Measurements from ENCODE around the gene MALT1.

MALT1 gene

DNA sequence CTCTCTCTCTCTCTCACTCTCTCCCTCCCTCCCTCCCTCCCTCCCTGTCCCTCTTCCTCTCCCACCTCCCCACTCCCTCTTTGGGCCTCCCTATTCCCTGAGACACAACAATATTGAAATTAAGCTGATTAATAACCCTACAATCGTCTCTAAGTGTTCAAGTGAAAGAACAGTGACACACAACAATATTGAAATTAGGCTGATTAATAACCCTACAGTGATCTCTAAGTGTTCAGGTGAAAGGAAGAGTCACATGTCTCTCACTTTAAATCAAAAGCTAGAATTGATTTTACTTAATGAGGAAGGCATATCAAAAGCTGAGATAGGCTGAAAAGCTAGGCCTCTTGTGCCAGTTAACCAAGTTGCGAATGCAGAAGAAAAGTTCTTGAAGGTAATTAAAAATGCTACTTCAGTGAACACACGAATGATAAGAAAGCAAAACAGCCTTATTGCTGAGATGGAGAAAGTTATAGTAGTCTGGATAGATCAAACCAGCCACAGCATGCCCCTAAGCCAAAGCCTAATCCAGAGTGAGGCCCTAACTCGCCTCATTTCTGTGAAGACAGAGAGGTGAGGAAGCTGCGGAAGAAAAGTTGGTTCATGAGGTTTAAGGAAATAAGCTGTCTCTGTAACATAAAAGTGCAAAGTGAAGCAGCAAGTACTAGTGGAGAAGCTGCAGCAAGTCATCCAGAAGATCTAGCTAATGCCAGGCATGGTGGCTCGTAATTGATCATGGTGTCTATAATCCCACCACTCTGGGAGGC, 21.3 kb downstream of the MALT1 start:
- no peak for DNase-seq

DNA sequence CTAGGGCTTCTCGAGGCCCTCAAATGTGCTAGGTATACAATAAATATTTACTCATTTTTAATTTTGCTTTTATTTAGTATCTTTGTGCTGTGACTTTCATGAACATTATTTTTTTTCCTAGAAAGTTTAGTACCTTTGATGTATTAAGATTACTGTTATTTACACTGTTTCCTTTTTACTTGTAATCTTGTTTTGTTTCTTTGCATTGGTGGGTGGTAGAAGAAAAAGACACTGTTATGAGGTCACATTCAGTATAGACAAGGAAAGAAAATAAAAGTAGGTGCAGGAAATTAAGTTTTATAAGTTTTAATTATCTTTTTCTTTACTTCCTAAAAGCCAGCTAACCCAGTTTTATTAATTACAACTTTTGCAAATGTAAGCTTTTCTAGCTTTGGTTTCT, 23.0 kb downstream of the MALT1 start:
- DNase-seq, result no peak

DNA sequence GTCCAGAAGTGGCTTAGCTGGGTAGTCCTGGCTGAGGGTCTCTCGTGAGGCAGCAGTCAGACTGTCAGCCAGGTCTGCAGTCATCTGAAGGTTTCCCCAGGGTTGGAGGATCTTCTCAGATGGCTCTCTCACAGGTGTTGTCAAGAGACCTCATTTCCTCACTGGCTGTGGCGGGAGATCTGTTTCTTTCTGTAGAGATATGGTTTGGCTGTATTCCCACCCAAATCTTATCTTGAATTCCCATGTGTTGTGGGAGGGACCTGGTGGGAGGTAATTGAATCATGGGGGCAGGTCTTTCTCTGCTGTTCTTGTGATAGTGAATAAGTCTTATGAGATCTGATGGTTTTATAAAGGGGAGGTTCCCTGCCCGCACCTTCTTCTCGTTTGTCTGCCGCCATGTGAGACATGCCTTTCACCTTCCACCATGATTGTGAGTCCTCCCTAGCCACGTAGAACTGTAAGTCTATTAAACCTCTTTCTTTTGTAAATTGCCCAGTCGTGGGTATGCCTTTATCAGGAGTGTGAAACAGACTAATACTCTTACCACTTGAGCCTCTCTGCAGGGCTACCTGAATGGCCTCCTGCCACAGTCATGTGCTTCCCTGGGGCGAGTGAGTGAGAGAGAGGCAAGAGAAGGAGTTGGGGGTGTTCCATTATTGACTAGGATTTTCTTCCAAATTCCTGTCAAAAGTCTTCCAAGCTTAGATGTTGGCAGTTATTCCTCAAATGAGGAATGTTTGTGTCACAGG, 23.6 kb downstream of the MALT1 start:
- no peak for DNase-seq

DNA sequence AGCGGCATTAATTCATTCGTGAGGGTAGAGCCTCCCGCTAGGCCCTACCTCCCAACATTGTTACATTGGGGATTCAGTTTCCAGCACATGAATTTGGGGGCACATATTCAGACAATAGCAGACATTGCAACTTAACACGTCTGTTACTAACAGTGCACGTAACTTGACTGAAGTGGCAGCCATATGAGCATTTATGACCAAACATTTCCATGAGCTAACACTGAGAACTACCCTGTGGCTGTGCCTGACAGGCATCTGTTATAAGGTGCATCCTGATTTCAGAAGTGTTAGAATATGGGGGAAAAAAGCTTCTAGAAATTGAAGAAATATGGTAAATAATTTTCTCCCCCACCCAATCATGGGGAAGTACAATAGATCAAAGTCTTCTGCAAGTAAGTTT, 24.5 kb downstream of the MALT1 start:
- DNase-seq, result no peak

DNA sequence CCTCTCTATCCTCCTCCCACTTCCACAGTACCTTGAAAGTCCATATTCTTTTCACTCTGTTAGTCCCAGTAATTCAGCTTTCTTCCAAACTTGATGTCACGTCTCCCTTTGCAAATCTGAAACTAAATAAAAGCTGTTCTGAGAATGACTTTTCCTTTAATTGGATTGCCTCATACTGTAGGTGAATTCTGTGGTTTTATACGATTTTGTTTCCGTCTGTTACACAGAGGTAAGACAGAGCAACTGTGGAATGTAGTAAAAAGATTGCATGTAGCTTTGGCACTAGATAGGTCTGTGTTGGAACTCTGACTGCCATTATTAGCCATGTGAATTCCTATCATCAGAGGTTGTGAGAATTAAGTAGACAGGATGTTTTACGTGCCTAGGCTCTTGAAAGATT, 25.9 kb downstream of the MALT1 start:
- no peak for DNase-seq

DNA sequence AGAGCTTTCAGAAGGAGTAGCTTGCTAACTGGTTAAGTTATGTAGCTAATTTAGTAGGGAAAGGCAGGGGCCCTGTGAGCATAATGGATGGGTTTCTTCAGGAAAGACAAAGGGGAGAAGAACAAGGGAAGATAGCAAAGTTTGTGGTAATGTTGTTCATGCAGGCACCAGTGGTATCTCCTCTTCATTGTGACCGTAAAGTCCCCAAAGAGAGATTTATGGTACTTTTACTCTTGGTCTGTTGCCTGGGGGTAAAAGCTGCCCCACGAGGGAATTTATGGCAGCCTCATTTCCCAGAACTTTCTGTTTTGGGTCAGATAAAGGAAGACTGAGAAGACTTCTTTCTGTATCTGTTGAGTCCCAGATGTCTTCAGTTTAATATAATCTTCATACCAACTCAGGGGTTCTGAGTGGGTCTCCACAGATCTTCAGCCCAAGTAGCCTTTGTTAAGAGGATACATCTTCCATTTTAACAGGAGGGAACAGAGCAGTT, 27.5 kb downstream of the MALT1 start:
- DNase-seq, result no peak

DNA sequence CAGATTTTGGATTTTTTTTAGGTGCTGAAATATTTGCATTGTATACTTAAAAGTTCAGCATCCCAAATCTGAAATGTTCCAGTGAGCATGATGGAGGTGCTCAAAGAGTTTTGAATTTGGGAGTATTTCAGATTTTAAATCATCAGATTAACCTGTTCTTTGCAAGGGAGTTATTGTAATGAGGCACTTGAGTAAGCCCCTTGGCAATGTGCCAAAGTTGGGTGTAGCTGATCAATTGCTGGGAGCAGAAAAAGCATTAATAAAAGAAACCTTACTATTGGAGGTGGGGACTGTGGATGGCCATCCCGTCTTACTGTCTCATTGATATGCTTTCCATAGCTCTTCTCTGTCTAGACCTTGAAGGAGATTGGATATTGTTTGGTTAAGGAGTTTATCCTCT, 28.3 kb downstream of the MALT1 start:
- peak in 1 of 2 experiments; percentile 2 for DNase-seq

DNA sequence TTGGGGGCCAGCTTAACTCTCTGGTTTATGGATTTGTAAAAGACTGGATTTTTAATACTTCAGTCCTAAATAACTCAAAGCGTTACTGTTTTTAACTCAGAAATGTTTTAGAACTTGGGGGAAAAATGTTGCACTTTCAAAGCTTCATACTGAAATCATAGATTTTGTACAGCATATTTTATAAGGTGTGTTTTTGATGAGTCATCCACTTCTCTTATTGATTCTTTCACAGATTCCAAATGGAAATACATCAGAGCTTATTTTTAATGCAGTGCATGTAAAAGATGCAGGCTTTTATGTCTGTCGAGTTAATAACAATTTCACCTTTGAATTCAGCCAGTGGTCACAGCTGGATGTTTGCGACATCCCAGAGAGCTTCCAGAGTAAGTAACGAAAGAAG, 28.9 kb downstream of the MALT1 start:
- DNase-seq, result no peak

DNA sequence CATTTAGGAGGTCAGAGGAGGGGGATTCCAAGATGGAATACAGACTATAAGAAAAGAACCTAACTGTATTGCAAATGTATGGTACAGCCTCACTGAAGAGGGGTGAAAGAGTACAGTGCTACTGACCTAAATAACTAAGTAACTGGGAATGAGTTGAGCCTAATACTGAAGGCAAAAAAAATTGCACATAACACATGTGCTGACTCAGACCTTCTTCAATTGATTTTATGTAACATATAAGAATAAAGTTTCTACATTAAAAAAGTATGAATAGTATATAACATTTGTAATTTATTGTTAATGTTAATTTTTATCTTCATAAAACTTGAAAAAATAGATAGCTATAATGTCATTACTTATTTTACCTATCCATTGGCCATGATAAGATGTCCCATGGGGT, 41.7 kb downstream of the MALT1 start:
- no peak for DNase-seq

DNA sequence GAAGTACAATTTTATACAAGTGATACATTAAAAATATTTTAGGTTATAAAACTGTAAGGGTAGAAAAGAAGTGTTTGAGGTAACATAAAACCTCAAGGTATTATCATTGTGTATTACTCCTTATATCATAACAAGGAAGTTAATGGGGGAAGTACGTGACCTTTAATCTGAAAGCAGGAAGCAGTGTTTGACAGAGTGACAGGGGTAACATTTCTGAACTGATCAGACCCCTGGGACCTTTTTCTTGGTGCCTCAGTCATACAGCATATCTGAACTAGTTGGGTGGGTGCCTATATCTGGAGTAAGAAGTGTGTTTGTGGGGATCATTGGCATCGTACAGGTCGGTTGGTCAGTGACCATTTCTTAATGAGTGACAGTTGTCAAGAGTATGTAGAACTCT, 43.0 kb downstream of the MALT1 start:
- DNase-seq, result no peak

DNA sequence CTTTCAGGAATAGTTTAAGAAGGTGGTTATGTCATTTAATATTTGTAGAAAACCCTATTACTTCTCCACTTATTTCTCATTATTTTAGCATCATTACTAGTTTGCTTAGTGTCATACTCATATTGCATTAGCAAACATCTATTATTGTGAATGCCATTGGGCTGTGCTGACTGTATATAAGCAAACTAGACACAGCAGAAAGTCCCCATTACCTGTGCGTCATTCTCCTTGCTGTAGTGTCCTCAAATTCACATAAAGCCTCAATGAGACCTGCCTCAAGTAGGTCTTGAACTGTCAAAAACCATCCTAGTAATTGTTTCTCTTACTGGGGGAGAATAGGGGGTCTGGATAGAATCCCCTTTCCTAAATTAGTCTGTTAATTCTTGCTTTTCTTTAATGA, 43.6 kb downstream of the MALT1 start:
- DNase-seq, result no peak

DNA sequence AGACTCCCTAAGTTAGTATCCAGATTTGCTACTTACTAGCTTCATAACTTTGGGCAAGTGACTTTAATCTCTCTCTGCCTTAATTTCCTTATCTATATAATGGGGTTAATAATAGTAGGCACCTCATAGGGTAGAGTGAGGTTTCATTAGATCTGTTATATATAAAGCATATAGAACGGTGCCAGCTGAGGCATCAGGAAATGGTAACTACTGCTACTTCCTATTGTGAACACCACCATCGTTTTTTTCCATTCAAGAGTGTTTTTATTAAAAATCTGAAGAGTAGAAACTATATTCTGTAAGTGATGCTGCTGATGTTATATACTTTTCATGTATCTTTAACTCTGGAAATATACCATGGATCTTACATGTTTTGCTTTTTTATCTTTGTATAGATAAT, 44.3 kb downstream of the MALT1 start:
- DNase-seq, result no peak

DNA sequence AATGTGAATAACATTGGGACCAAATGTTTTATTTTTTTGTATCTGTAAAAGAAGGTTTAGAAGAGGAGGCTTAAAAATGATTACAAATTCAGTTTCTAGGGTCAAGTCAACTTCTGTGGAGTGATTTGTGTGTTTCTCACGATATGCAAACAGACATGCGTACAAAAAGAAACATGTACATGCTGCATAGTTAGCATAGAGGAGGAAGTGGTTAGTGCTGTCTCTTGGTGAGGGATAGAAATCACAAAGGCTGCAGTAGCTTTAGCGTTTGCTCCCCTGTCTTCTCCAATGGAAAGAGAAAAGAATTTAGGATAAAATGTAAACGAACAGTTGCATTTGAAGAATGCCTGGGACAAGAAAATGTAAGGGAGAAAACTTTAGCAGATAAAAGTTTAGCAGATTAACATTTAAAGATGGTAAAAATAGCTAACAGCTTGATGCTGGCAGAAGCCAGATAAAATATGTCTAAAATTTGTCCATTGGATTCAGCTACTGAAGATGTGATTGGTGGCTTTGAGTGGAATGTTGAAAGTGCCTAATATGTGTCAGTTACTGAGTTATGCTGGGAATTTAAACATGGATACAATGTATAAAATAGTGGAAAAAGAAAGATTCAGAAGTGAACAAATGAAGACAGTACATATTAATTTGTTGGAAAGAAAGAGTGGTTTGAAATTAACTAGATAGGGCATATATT, 44.9 kb downstream of the MALT1 start:
- DNase-seq, result no peak

DNA sequence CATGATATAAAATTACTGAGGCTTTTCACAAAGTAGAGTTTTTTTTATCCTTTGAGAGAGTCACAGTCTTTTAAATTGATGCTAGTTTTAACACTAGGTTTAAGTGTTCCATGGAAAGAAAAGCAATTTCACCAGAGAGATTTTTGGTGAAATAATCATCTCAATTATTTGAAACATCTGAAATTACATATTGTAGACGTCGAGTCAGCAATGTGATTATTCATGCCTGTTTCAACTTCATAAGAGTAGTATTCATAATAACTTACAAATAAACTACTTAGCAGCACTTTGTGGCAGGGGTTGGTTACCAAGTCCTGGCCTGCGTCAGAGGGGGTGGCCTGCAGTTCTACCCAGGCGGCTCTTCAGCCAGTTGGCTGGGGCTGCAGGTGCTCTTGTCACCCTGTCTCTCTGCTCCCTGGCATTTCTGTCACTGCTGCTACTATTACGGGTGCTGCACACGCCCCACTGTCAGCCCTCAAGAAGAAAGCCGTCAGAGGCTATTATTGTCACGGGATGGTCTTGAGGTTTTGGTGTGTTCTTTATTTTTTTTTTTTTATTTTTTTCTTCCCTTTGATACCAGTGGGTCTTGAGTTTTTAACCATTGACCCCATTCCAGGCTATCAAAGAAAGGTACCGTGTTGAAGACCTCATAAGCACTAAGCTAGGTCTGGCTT, 50.4 kb downstream of the MALT1 start:
- DNase-seq, result no peak

DNA sequence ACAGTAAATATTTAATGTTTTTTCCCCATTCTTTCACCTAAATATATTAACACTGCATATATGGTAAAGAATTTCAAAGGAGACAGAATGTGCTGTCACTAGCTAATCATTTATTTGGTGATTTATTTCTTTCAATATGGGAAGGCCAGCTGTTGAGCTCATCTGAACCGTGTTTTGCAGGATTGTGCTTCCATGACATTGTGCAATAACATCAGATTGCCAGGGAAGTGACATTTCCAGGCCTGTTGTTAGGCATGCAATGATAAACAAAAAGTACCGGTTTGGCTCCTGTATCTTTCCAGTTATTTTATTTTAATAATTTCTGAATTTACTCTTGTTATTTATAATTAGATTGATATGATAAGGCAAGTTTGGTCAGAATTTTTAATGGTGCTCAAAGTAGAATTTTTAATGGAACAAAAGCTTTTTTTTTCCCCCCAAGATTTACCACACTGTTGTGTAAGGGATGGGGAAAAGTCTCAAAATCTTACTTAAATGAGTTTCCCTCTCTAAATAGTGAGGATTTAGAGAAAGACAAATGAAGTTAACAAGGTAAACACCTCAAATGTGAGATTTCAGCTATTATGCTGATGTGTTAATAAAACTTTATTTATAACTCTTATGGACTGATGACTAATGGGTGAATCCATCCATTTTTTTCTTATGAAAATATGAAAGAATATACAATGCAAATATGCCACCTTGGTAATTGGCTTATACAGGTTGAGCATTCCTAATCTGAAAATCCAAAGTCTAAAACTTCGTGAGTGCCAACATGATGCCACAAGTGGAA, 52.7 kb downstream of the MALT1 start:
- DNase-seq, result peak in 1 of 2 experiments; percentile 5

DNA sequence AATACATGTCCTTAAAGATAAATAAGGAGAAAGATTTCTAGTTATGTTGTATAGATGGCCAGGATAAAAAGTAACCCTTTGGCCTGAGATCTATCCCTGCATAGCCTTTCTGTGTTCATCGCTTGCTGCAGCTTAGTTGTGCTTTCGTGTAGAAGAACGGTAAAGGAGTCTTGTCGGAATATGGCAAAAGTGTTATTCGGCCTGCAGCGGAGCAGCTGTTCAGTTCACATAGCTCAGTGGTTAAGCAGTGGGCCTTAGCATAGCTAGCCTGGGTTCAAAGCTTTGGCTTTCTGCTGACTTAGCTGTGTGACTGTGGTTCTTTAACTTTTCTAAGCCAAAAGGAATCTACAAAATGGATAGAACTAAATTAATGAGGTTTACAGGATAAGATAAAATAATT, 55.4 kb downstream of the MALT1 start:
- no peak for DNase-seq

DNA sequence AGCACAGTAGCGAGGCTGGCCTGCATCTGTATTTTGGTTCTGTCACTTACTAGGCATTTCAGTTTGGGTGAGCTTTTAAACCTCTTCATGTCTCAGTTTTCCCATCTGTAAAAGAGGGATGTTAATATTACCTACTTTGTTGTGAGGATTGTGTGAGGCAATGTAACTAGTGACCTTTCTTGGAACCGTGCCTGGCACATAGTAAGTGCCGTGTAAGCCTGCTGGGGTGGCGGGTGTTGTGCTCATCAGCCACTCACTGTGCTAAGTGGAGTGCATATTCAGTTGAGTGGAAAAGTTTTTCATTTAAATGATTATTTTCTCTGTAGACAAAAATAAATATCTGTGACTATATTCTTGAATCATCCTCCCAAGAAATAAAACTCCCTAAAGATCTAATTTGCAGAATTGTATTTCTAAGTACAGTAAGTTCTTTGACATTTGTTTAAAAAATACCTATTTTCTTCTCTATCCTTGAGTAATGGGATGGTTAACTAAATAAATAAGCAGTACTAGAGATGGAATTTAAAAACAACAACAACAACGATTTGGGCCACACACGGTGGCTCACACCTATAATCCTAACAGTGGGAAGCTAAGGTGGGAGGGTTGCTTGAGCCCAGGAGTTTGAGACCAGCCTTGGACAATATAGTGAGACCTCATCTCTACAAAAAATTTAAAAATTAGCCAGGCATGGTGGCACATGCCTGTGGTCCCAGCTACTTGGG, 56.7 kb downstream of the MALT1 start:
- peak in 1 of 2 experiments; percentile 42 for DNase-seq

DNA sequence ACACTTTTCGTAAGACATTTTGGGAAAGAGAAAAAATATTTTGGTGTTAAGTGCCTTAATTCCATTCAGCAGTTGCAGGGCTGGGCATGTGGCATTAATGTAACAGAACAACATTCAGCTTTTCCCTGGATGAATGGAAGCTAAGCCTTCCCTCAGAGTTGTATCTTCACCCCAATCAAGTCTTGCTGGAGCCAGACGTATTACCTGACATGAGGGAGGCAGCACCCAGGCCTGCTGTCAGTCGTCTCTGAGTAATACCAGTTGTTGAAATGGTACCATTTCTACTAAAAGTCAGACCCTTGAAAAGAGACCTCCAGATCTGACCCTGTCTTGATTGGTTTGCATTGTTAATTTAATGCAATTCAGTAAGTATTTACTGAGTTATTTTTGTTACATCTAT, 57.5 kb downstream of the MALT1 start:
- DNase-seq, result no peak

DNA sequence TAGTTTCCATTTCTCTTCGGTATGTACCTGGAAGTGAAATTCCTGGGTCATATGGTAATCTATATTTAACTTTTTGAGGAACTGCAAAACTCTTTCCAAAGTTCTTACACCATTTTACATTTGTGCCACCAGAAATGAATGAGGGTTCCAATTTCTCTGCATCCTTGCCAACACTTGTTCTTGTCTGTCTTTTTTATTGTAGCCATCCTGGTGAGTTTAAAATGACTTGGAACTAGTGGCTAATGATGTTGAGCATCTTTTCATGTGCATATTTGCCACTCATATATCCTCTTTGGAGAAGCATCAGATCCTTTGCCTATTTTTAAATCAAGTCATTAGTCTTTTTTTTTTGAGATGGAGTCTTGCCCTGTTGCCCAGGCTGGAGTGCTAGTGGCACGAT, 59.4 kb downstream of the MALT1 start:
- no peak for DNase-seq

DNA sequence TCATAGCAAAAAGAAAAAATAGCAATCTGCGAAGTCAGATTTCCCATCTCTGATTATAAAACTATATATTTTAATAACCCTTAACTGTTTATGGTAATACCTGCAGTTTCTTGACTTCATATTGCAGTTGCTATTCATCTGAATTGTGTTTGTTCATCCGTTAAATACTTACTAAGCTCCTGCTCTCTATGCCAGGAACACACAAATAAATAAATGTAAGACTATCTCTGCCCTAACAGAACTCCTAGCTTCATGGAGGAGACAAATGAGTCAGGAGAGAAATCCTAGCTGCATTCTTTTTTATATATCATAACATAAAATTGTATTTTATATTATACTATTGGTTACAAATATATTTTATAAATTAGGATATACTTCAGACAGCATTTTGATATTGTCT, 61.2 kb downstream of the MALT1 start:
- DNase-seq, result no peak

DNA sequence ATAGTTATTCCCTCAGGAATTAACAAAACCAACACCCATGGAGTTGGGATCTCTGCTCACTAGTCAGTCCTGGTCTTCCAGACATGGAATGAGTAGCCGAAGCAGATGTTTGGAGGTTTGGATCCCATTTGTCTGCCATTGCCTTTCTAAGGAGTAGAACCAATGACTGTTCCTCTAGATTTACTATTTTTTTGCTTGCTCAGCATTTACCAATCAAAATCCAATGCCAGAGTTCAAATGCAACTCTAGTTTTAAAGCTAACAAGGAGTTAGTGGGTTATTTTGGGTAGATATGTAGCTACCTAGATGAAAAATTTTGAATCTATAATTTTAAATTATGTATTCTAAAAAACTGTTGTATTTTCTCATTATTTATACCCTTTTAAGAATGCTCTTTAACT, 62.6 kb downstream of the MALT1 start:
- DNase-seq, result no peak

DNA sequence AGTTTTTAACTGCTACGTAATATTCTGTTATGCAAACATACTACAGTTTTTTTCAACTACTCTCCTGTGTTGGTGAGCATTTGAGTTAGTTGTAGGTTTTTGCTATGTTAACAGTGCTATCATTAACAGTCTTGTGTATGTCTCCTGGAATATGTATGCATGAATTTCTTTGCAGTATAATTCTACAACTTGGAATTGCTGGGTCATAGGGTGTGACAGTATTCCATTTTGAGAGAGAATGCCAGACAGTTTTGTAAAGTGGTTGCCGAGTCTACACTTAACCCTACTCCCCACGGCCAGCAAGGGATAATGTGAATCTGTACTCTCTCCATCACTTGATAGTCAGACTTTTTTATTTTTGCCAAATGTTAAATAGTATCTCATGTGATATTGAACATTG, 67.1 kb downstream of the MALT1 start:
- DNase-seq, result no peak
